NCI-H1417 (cell line): Measurements from ENCODE around the gene EFCAB6.
A peak's percentile ranks its signal among the peaks of the same experiment; 100 is the strongest.

Experiments
- DNase-seq, 3 experiments: peaks; one replicate each; lab custom pipeline; 2025; lab: John Stamatoyannopoulos, UW

EFCAB6 gene

GRCh38 chr22:43636086-43636485, 176.0 kb downstream of the EFCAB6 start:
- no peak for DNase-seq

DNA sequence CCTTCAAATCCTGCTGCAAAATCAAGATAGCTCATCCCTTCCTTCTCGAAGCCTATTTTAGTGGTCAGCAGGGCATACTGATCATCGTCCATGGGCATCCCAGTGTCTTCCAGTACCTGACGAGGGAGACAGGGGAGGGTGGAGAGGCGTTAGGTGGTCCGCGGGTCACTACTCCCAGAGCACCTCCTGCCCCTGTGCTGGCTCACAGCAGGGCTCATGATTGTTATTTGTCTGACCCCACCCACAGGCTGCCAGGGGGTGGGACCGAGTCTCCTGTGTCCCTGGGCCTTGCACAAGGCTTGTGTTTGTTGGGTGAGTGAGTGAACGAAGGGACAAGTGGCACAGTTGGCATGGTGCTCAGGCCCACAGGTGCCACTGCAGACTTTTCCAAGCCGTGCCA, 177.0 kb downstream of the EFCAB6 start:
- no peak for DNase-seq

DNA sequence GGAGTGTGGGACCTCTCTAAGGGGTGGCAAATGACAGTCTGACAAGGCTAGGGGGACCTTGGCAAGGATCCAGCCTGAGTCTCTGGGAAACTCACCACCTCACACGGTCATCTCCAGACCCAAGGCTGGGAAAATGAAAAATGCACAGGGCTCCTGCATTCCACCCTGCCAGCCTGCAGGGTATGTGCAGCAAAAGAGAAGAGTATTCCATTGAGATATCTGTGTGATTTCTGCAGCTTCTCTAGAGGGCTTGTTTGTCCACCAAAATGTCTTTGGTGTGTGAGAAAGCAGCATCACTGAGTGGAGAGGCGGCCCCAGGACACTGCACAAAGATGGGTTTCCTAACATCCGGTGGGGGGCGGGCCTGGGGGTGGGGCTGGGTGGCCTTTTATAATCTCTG, 177.8 kb downstream of the EFCAB6 start:
- DNase-seq, result no peak

DNA sequence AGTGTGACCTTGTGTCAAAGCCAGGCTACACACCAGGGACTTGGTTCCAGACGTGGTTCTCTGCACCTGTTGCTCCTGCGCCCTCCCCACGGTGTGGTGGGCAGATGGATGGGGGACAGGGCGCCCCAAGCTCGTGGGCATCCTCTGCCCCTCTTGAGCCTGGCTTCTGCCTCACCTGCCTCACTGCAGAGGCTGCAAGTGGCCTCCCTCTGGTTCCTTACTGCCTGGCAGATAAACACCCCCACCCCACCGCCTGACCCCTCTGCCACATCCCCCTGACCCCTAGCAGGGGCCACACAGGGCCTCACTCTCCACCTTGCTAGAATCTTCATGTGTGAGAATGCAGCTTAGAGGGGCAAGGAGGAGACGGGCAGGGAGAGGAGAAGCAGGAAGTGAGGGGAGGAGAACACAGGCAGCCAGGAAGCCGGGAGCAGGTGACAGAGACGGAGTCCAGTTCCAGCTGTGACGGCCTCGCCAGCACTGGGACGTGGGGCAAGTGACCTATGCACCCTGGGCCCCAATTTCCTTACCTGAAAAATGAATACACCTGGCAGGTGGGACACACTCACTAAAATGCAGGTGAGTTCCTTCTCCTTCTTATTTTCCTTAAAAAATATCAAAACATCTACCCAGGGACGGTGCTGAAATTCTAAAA, 178.3 kb downstream of the EFCAB6 start:
- no peak for DNase-seq

DNA sequence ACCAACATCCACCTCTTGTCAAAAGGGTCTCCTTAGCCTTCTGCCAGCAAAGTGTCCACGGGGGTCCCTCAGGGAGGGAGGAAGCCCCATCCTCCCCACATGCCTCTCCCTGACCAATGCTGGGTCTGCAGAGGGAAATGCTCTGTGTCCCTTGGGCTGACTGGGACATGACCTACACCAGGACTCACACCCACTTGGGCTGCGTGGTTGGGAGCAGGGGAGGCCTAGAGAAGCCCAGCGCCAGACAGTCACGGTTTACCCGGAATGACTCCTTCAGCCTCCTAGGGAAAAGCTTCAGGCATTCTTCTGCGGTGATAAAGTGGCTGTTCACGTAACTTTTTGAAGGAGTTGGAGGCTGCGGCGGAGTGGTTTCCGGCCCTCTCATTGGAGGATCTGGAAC, 180.3 kb downstream of the EFCAB6 start:
- DNase-seq, result no peak

DNA sequence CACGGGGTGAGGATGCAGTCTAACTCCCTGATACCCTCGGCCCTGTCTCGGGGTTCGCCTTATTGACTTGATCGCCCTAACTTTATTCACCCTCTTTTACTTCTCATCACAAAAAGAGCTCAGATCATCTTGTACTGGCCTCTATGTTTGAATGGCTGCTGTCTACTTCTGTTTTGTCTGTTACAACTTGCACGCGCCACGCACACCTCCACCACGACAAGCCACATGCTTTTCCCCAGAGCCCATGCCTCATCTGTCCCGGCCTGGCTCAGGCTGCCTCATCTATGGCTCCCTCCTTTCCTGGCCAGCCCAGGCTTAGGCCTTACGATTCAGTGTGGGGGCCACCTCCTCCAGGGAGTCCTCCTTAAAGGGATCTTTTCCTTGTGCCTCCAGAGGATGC, 180.9 kb downstream of the EFCAB6 start:
- DNase-seq, result no peak

DNA sequence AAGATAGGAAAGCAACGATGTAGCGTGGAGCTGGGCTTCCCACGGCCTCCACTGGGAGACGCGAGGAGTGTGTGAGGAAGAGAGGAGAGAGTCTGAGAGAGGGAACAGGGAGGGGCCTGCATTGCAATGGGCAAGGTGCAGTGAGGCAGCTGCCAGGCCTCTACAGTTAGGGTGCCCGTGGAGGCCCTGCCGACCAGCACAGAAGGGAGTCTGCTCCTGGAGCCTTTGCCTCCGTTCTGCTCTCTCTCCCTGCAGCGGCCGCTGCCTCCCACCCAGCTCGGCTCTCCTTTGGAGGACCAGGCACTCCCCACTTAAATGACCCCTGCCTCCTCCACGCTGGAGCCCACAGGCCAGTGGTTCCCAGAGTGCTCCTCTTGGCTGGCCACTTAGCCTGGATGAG, 181.7 kb downstream of the EFCAB6 start:
- no peak for DNase-seq

- DNase-seq, result no peak
These were observed 183.9 kb downstream of the EFCAB6 start for GRCh38 chr22:43628250-43628649.

DNA sequence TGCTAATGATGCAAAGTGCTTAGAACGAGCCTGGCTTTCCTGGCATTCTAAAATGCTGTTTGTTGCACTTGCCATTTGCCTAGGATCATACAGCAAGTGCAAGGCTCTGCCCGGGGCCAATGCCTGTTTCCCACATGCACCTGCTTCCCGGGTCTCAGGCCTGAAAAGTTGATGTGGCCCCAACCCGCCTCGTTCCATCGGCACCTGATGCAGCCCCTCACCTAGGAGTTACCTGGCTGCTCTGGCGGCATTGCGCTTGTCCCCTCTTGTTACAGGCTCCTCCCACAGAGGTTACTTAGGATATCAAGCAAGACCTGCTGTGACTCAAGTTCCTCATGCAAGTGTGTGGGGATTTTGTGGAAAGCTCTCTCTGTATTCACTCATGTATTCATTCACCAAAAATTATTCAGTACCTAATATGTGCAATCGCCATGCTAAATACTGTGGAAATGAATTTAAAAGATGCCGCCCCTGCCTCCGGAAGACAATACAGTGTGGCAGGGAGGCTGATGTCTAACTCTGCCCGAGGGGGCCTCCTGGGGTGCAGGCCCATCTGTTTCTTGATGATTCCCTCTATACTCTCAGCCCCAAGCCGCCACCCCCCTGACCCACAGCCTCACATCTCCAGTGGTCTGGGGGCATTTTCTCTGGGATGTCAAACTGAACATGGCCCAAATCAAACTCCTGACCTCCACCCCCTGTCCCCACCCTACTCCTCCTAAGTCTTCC, 184.5 kb downstream of the EFCAB6 start:
- no peak for DNase-seq

GRCh38 chr22:43625242-43625641, 186.9 kb downstream of the EFCAB6 start:
- DNase-seq, result no peak

DNA sequence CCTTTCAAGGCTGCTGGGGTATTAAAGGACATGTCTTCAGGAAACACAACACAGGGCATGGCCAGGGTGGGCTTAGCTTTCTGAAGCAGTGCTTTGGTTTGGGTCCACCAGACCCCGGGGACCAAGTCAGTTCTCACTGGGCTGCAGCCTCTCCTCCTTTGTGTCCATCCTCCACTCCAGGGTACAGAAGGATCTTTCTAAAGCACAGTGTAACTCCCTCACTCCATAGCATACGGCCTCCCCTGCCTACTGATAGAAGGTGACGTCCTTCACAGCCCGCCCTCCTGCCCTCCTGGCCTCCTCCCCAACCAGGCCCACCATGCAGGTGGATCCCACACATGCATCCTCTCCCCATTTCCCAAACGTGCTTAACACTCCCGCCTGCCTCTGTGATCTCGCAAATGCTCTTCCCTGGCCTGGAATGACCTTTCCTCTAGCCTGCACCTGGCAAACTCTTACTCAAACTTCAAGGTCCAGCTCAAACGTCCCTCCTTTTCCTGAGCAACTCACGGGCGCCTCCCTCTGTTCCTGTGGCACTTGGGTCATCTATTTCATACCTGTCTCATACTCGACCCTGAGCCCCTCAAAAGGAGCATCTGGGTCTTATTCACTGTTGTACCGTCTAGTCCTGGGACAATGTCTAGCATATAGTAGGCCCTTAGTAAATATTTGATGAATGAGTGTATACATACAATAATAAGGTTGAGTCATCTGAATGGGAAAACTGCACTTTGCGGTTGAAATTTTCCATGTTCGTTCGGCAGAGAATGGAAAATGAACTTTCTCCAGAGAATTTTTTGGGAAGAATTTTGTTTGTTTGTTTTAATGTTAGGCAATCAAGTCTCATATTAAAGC, 187.7 kb downstream of the EFCAB6 start:
- no peak for DNase-seq

- DNase-seq, result no peak
These were observed 189.2 kb downstream of the EFCAB6 start for GRCh38 chr22:43622886-43623285.

GRCh38 chr22:43620197-43620596, 191.9 kb downstream of the EFCAB6 start:
- no peak for DNase-seq

- DNase-seq, result no peak
These were observed 193.6 kb downstream of the EFCAB6 start for GRCh38 chr22:43618517-43618916.

GRCh38 chr22:43616645-43617044, 195.5 kb downstream of the EFCAB6 start:
- DNase-seq, result no peak

GRCh38 chr22:43600265-43600664, 211.8 kb downstream of the EFCAB6 start:
- DNase-seq, result no peak

- peak in 2 of 3 experiments; percentile 9 to 46 for DNase-seq
These were observed 219.6 kb downstream of the EFCAB6 start for GRCh38 chr22:43592476-43592875.

- no peak for DNase-seq
These were observed 220.7 kb downstream of the EFCAB6 start for GRCh38 chr22:43591380-43591779.

DNA sequence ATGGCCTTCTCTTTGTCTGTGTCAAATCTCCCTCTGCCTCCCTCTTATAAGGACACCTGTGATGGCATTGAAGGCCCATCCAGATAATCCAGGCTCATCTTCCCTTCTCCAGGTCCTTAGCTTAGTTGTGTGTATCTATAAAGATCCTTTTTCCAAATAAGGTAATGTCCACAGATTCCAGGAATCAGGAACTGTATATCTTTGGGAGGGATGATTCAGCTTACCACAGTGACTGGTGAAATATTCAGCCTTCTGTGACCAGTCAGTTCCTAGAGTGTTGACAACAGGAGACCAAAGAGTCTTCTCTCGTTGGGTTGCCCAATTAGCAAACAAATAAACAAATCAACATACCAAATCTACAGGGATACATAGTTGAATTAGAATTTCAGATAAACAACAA, 224.5 kb downstream of the EFCAB6 start:
- no peak for DNase-seq

DNA sequence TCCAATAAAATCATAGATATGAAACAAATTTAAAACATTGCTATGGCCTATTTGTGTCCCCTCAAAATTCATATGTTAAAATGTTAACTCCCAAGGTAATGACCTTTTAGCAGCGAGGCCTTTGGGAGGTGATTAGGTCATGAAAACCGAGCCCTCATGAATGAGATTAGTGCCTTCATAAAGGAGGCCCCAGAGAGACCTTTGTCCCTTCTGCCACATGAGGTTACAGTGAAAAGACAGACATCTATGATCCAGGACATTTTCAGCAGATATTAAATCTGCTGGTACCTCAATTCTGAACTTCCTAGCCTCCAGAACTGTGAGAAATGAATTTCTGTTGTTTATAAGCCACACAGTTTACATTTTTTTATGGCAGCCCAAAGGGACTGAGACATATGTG, 228.6 kb downstream of the EFCAB6 start:
- no peak for DNase-seq

GRCh38 chr22:43582394-43582793, 229.7 kb downstream of the EFCAB6 start:
- DNase-seq, result no peak

DNA sequence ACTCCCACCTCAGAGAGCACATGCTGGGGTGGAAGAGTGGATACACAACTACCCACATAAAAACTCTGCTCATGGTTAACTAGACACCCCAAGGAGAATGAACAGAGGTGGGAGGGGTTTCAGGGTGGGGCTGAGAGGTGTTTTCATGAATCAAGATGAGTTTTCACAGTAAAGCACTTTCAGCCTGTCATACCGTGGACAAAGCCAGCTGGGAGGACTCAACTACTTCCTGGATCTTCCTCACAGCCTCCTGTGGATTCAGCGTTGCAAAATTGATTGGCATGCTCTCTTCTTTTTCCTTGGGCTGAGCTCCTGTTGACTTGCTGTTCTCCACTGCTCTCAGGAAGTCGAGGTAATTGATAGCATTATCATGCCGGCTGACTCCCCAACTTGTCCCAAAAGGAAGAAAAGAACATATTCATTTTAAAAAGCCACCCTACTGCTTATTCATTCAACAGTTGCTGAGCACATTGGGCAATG, 231.8 kb downstream of the EFCAB6 start:
- no peak for DNase-seq

GRCh38 chr22:43574738-43575137, 237.4 kb downstream of the EFCAB6 start:
- DNase-seq, result no peak
